Peyer's patch (tissue), 4 donors: ENCODE measurements around the gene ZFP36L2.

Source experiments
- CTCF ChIP-seq, 6 experiments: fragments of 450-650 bp in 4 of 6; fragments of 200-600 bp in 2 of 6; sonication (generic) in 1 of 6; IDR thresholded peaks; one replicate each; pipeline ENCODE4 v1.5.1; 2017 to 2019; ENCODE audit warnings: antibody characterized with exemption in 6 of 6, mild to moderate bottlenecking in 3 of 6, moderate library complexity in 1 of 6
- POLR2A ChIP-seq, 2 donors: fragments of 450-650 bp; IDR thresholded peaks; one replicate each; pipeline ENCODE4 v1.5.1; 2017; ENCODE audit warnings: antibody characterized with exemption in 2 of 2, mild to moderate bottlenecking in 2 of 2, moderate library complexity in 2 of 2

GRCh38 chr2:43255296-43255910 lies 29.0 kb upstream of the ZFP36L2 start:
- TF ChIP-seq CTCF (IDR thresholded peaks at IDR 0.05) (no peak), POLR2A (IDR thresholded peaks at IDR 0.05) (no peak)
